GM12878 (cell line): Measurements from ENCODE around the gene SCAMP1. TPM values are rescaled to one million over a fixed set of nuclear protein-coding genes. Genes with fewer than 3 reads are reported as not detected.

Experiments used
- ATAC-seq: fragments of 200-7000 bp; cut with Tn5 transposase; 3 replicates; pipeline ENCODE4 v1.9.1; 2020; ENCODE audit warnings: mild to moderate bottlenecking, moderate library complexity
- BruUV-seq: library from RNA; stranded (reverse); fragments of 400-500 nt; replicated peaks from 2 replicates; lab custom pipeline; 2021; lab: Mats Ljungman, UMichigan
- CTCF ChIA-PET: fragments of 300-600 bp; sonication (Branson Sonifier 250); formaldehyde crosslinking; extraction: SDS; loops from one replicate; lab custom pipeline; 2021; ENCODE audit warnings: inconsistent platforms; lab: Yijun Ruan, JAX
- POLR2A ChIA-PET: fragments of 350-600 bp; formaldehyde crosslinking; extraction: SDS; loops from one replicate; lab custom pipeline; 2021; ENCODE audit warnings: inconsistent platforms; lab: Charles Lee
- RAD21 ChIA-PET: fragments of 300-600 bp; sonication (Branson Sonifier 250); formaldehyde crosslinking; loops from one replicate; lab custom pipeline; 2023; ENCODE audit warnings: antibody characterized with exemption; ENCODE audit not compliant: unreplicated experiment; lab: Charles Lee
- SMC1A ChIA-PET: fragments of 300-600 bp; sonication (Branson Sonifier 250); formaldehyde crosslinking; loops from one replicate; lab custom pipeline; 2023; ENCODE audit not compliant: unreplicated experiment, uncharacterized antibody; lab: Charles Lee
- DNase-seq: peaks from one replicate; pipeline ENCODE4 v3.0.0-alpha.2; 2011; ENCODE audit warnings: low read depth, low spot score
- FAIRE-seq: peaks from 3 replicates; lab custom pipeline; 2011; peaks lifted over from hg19 to GRCh38; lab: Jason Lieb, UNC
- H2AFZ ChIP-seq: 2 replicates; pipeline ENCODE4 v1.6.0; 2011; ENCODE audit warnings: low read depth, low read length, control low read depth; ENCODE audit not compliant: control insufficient read depth
- H3K27ac ChIP-seq: 2 replicates; pipeline ENCODE4 v1.5.1; 2011; ENCODE audit warnings: control low read depth; ENCODE audit not compliant: control insufficient read depth, insufficient read depth
- H3K27me3 ChIP-seq, 2 experiments: replicated peaks in 1 of 2; 2 replicates each; pipeline versions ENCODE4 v1.6.0 to v1.6.1; 2011; ENCODE audit warnings: low read length in 1 of 2; ENCODE audit not compliant: control insufficient read depth in 2 of 2, insufficient read depth in 2 of 2
- H3K36me3 ChIP-seq, 2 experiments: 2 replicates each; pipeline ENCODE4 v1.5.1; 2011; ENCODE audit warnings: low read length in 1 of 2; ENCODE audit not compliant: control insufficient read depth in 2 of 2, insufficient read depth in 2 of 2
- H3K4me1 ChIP-seq: 2 replicates; pipeline ENCODE4 v1.6.1; 2011; ENCODE audit warnings: mild to moderate bottlenecking, low read length, moderate library complexity, mixed read lengths; ENCODE audit not compliant: control insufficient read depth, insufficient read depth
- H3K4me2 ChIP-seq: 2 replicates; pipeline ENCODE4 v1.6.0; 2011; ENCODE audit warnings: control low read depth; ENCODE audit not compliant: control insufficient read depth, insufficient read depth
- H3K4me3 ChIP-seq: fragments of 200-600 bp; sonication (generic); 2 replicates; pipeline ENCODE4 v1.5.1; 2016
- H3K79me2 ChIP-seq: 2 replicates; pipeline ENCODE4 v1.6.0; 2011; ENCODE audit warnings: low read length; ENCODE audit not compliant: control insufficient read depth, insufficient read depth
- H3K9ac ChIP-seq: 2 replicates; pipeline ENCODE4 v1.8.0; 2011; ENCODE audit warnings: low read length, control low read depth, mixed read lengths; ENCODE audit not compliant: control insufficient read depth, insufficient read depth
- H3K9me3 ChIP-seq: replicated peaks from 3 replicates; pipeline ENCODE4 v1.5.1; 2011; ENCODE audit warnings: mild to moderate bottlenecking, low read length; ENCODE audit not compliant: control insufficient read depth, insufficient read depth
- H4K20me1 ChIP-seq: 2 replicates; pipeline ENCODE4 v1.6.0; 2011; ENCODE audit not compliant: control insufficient read depth, insufficient read depth
- CBFB ChIP-seq: IDR thresholded peaks from 2 replicates; pipeline ENCODE4 v1.6.1; 2016; ENCODE audit warnings: antibody characterized with exemption, low read depth
- DPF2 ChIP-seq: fragments of 450-650 bp; IDR thresholded peaks from 2 replicates; pipeline ENCODE4 v1.6.1; 2017; ENCODE audit warnings: mild to moderate bottlenecking
- IKZF1 ChIP-seq: fragments of 450-650 bp; conservative IDR thresholded peaks from 2 replicates; pipeline ENCODE4 v1.6.1; 2017; ENCODE audit warnings: antibody characterized with exemption, mild to moderate bottlenecking
- IKZF2 ChIP-seq, 2 experiments: fragments of 450-650 bp; IDR thresholded peaks; 2 replicates each; pipeline ENCODE4 v1.6.1; 2017; ENCODE audit warnings: mild to moderate bottlenecking in 2 of 2, moderate library complexity in 2 of 2
- MXI1 ChIP-seq: fragments of 150-350 bp; IDR thresholded peaks from 2 replicates; pipeline ENCODE4 v1.6.1; 2011; ENCODE audit warnings: low read depth, mild to moderate bottlenecking, inconsistent platforms, low read length, improper control_type of control experiment
- MYB ChIP-seq: fragments of 150-350 bp; IDR thresholded peaks from 2 replicates; pipeline ENCODE4 v1.6.1; 2014; ENCODE audit warnings: mild to moderate bottlenecking, low read depth, low read length, borderline replicate concordance
- NBN ChIP-seq: fragments of 450-650 bp; IDR thresholded peaks from 2 replicates; pipeline ENCODE4 v1.6.1; 2016
- NRF1 ChIP-seq: conservative IDR thresholded peaks from 2 replicates; pipeline ENCODE4 v1.6.1; 2011; ENCODE audit warnings: mild to moderate bottlenecking, low read depth, low read length, improper control_type of control experiment
- RELA ChIP-seq: fragments of 450-650 bp; IDR thresholded peaks from 2 replicates; pipeline ENCODE4 v1.8.0; 2014; ENCODE audit warnings: borderline replicate concordance; ENCODE audit not compliant: partially characterized antibody
- SMAD5 ChIP-seq: IDR thresholded peaks from 2 replicates; pipeline ENCODE4 v1.6.1; 2016; ENCODE audit warnings: antibody characterized with exemption, low read depth
- TBL1XR1 ChIP-seq: IDR thresholded peaks from 2 replicates; pipeline ENCODE4 v1.6.1; 2012; ENCODE audit warnings: low read depth, low read length, improper control_type of control experiment
- ZNF384 ChIP-seq: IDR thresholded peaks from 2 replicates; pipeline ENCODE4 v1.6.1; 2012; ENCODE audit warnings: low read depth, mild to moderate bottlenecking, low read length, improper control_type of control experiment, borderline replicate concordance
- ZZZ3 ChIP-seq: IDR thresholded peaks from 2 replicates; pipeline ENCODE4 v1.6.1; 2011; ENCODE audit warnings: low read depth; ENCODE audit not compliant: control insufficient read depth, insufficient read length
- WGBS: methylation state at CpG from one replicate; pipeline ENCODE4 v1.1.6; 2016; ENCODE audit warnings: low lambda C conversion rate; ENCODE audit not compliant: insufficient replicate concordance, insufficient coverage; ENCODE audit errors: missing lambda C conversion rate; 5-methylcytosine and 5-hydroxymethylcytosine counted together
- in situ Hi-C: fragments of 300-500 bp; cut with MboI; formaldehyde crosslinking; loops from 9 replicates; pipeline ENCODE4 v1.14.3; 2018; ENCODE audit warnings: mixed read lengths
- intact Hi-C: fragments of 100-400 bp; cut with micrococcal nuclease; formaldehyde crosslinking; loops from one replicate; pipeline ENCODE4 v1.14.2; 2022; ENCODE audit not compliant: unreplicated experiment
- polyA plus RNA-seq, 11 experiments: library from polyadenylated mRNA; depleted of rRNA in 4 of 11; unstranded in 6 of 11; stranded (reverse) in 5 of 11; fragments of >200 nt; fragmentation: Nextera tagmentation in 4 of 11; fragmentation: Illumina TruSeq in 1 of 11; extraction: Ambion mirVana in 4 of 11; extraction: Trizol in 1 of 11; gene quantifications; 1 replicate in 1 of 11; 2 replicates in 10 of 11; pipeline versions ENCODE4 v1.2.1 to v1.2.3, GENCODE V29; 2011 to 2016; ENCODE audit warnings: inconsistent platforms in 2 of 11, missing spikeins in 2 of 11, low read depth in 1 of 11
- total RNA-seq, 4 experiments: library from RNA; depleted of rRNA in 3 of 4; stranded (reverse); fragments of >200 nt in 3 of 4; fragmentation: Illumina TruSeq in 1 of 4; extraction: Trizol in 1 of 4; gene quantifications; 2 replicates each; pipeline versions ENCODE4 v1.2.1 to v1.2.3, GENCODE V29; 2013 to 2021
- TF ChIP-seq, protein P1 (sequence below): fragments of 450-650 bp; IDR thresholded peaks from 2 replicates; pipeline ENCODE4 v1.6.1; 2018; ENCODE audit warnings: borderline replicate concordance, mild to moderate bottlenecking; ENCODE audit not compliant: partially characterized antibody
- TF ChIP-seq, protein P2 (sequence below): fragments of 150-350 bp; IDR thresholded peaks from 2 replicates; pipeline ENCODE4 v1.6.1; 2014; ENCODE audit warnings: mild to moderate bottlenecking, low read depth, low read length

Gene SCAMP1
- total and polyA plus RNA-seq, 10 of the 15 experiments (the other 5 are each of a cell fraction or from before 2014, with no cell fraction given) = 6.4 to 27.9 (median 20.0) TPM

DNA sequence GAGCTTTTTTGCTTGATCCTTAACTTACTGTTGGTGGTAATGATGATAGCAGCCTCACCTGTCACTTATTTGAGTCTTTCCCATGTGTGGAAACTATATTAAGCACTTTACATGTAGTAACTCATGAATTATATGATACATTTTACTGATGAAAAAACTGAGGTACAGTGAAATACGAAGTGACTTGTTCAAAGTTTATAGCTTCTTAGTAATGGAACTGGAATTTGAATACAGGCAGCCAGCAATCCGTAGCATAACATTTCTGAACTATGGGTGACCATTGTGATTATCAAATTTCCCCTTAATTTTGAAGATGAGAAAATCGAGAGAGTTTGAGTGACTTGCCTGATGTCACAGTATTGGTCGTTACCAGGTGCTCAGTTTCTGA lies 17.3 kb downstream of the SCAMP1 start:
- BruUV-seq = no TSS peak
- no peaks in the 10 kb centered on the region for H3K4me1 ChIP-seq
- no peak overlapping the region for H3K4me3 ChIP-seq
- 98% methylated on average over 4 of the region's 4 CpGs for WGBS
- no peak overlapping the region for H3K4me2 ChIP-seq
- H3K9me3 ChIP-seq = no peaks in the 10 kb centered on the region
- H3K36me3 ChIP-seq = no peaks in the 10 kb centered on the region
- H3K27ac ChIP-seq = no peak overlapping the region
- H3K79me2 ChIP-seq = peaks cover 6% of the 10 kb centered on the region
- no peak for DNase-seq
- H4K20me1 ChIP-seq = no peaks in the 10 kb centered on the region
- no peak for FAIRE-seq
- ChIA-PET SMC1A (interaction anchor here (0.9 to 1.3 kb wide), 5 partner anchors 13 to 90 kb away, joined by 3 read pairs; partner anchors contain the start of gene SCAMP1), CTCF (interaction anchor here (0.8 to 1.4 kb wide), 2 partner anchors 9 to 10 kb away, joined by 3 to 4 read pairs; no protein-coding TSS in a partner anchor), RAD21 (no interaction called here), POLR2A (interaction anchor here (0.7 to 1.5 kb wide), 2 partner anchors 11 to 48 kb away, joined by 3 to 6 read pairs; no protein-coding TSS in a partner anchor)
- TF ChIP-seq, protein P1, sequence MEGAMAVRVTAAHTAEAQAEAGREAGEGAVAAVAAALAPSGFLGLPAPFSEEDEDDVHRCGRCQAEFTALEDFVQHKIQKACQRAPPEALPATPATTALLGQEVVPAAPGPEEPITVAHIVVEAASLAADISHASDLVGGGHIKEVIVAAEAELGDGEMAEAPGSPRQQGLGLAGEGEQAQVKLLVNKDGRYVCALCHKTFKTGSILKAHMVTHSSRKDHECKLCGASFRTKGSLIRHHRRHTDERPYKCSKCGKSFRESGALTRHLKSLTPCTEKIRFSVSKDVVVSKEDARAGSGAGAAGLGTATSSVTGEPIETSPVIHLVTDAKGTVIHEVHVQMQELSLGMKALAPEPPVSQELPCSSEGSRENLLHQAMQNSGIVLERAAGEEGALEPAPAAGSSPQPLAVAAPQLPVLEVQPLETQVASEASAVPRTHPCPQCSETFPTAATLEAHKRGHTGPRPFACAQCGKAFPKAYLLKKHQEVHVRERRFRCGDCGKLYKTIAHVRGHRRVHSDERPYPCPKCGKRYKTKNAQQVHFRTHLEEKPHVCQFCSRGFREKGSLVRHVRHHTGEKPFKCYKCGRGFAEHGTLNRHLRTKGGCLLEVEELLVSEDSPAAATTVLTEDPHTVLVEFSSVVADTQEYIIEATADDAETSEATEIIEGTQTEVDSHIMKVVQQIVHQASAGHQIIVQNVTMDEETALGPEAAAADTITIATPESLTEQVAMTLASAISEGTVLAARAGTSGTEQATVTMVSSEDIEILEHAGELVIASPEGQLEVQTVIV = no peak
- TF ChIP-seq IKZF1 (no peak), IKZF2 (IDR thresholded peaks at IDR 0.05) (no peak), MXI1 (no peak), RELA (no peak), DPF2 (no peak), CBFB (no peak), ZNF384 (no peak), NBN (no peak), TBL1XR1 (no peak), NRF1 (no peak), MYB (no peak), SMAD5 (no peak), ZZZ3 (no peak)
- TF ChIP-seq, protein P2, sequence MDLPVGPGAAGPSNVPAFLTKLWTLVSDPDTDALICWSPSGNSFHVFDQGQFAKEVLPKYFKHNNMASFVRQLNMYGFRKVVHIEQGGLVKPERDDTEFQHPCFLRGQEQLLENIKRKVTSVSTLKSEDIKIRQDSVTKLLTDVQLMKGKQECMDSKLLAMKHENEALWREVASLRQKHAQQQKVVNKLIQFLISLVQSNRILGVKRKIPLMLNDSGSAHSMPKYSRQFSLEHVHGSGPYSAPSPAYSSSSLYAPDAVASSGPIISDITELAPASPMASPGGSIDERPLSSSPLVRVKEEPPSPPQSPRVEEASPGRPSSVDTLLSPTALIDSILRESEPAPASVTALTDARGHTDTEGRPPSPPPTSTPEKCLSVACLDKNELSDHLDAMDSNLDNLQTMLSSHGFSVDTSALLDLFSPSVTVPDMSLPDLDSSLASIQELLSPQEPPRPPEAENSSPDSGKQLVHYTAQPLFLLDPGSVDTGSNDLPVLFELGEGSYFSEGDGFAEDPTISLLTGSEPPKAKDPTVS = no peak
- no peaks in the 10 kb centered on the region for H3K27me3 ChIP-seq
- no peak for ATAC-seq
- in situ Hi-C loops (no loop called here), intact Hi-C loops (no loop called here)
- H3K9ac ChIP-seq = no peak overlapping the region
- no peak overlapping the region for H2AFZ ChIP-seq
